Liver (tissue), 2 donors: ENCODE results near the gene ENPP3.

Experiments
- CTCF ChIP-seq: fragments of 150-350 bp; IDR thresholded peaks from 2 replicates; pipeline ENCODE4 v1.5.1; 2017; ENCODE audit warnings: improper control_type of control experiment, low read depth, low read length; ENCODE audit not compliant: missing input control
- REST ChIP-seq: IDR thresholded peaks from 2 replicates; pipeline ENCODE4 v1.6.1; 2016; ENCODE audit warnings: antibody characterized with exemption, mild to moderate bottlenecking
- donor health status: healthy.

- no peak for TF ChIP-seq CTCF
- TF ChIP-seq REST, result no peak
Measured at GRCh38 chr6:131764350-131764749, 127.2 kb downstream of the ENPP3 start.
